Neuronal stem cell (in vitro differentiated cells): Measurements from ENCODE around the gene APBB2.
A peak's percentile ranks its signal among the peaks of the same experiment; 100 is the strongest.

Experiments used
- DNase-seq: peaks from one replicate; pipeline ENCODE4 v3.0.0-alpha.2; 2013; ENCODE audit warnings: low spot score
- H2AFZ ChIP-seq: one replicate; pipeline ENCODE4 v1.6.1; 2013; ENCODE audit warnings: mild to moderate bottlenecking, low read length, inconsistent platforms
- H2AK5ac ChIP-seq: 2 replicates; pipeline ENCODE4 v1.6.1; 2013; ENCODE audit warnings: low read depth, mild to moderate bottlenecking, inconsistent platforms, low read length, moderate library complexity, mixed read lengths
- H2BK120ac ChIP-seq: 2 replicates; pipeline ENCODE4 v1.6.1; 2013; ENCODE audit warnings: low read depth, mild to moderate bottlenecking, inconsistent platforms, low read length, moderate library complexity, mixed read lengths
- H2BK12ac ChIP-seq: one replicate; pipeline ENCODE4 v1.6.1; 2013; ENCODE audit warnings: low read length, inconsistent platforms
- H2BK15ac ChIP-seq: 2 replicates; pipeline ENCODE4 v1.6.1; 2013; ENCODE audit warnings: mild to moderate bottlenecking, low read length, inconsistent platforms, mixed read lengths
- H2BK5ac ChIP-seq: one replicate; pipeline ENCODE4 v1.6.1; 2013; ENCODE audit warnings: inconsistent platforms, mild to moderate bottlenecking, low read length, moderate library complexity
- H3K14ac ChIP-seq: one replicate; pipeline ENCODE4 v1.6.1; 2013; ENCODE audit warnings: low read length, inconsistent platforms
- H3K18ac ChIP-seq: 2 replicates; pipeline ENCODE4 v1.6.1; 2013; ENCODE audit warnings: low read length, inconsistent platforms
- H3K23ac ChIP-seq: 2 replicates; pipeline ENCODE4 v1.6.1; 2013; ENCODE audit warnings: low read depth, mild to moderate bottlenecking, mixed read lengths, low read length, inconsistent platforms; ENCODE audit not compliant: poor library complexity
- H3K27ac ChIP-seq: replicated peaks from 3 replicates; pipeline ENCODE4 v1.5.1; 2013; ENCODE audit warnings: low read length, inconsistent platforms
- H3K27me3 ChIP-seq, 3 experiments: 2 replicates each; pipeline ENCODE4 v1.6.1; 2013; ENCODE audit warnings: low read length in 3 of 3, mild to moderate bottlenecking in 2 of 3, inconsistent platforms in 1 of 3, low read depth in 1 of 3, mixed read lengths in 1 of 3, moderate library complexity in 1 of 3; ENCODE audit not compliant: control insufficient read depth in 3 of 3, insufficient read depth in 3 of 3
- H3K36me3 ChIP-seq, 2 donors: replicated peaks in 1 of 2; 2 replicates each; pipeline ENCODE4 v1.6.1; 2013; ENCODE audit warnings: low read length in 2 of 2; ENCODE audit not compliant: control insufficient read depth in 2 of 2, insufficient read depth in 2 of 2
- H3K4ac ChIP-seq: 2 replicates; pipeline ENCODE4 v1.6.1; 2013; ENCODE audit warnings: inconsistent platforms, mild to moderate bottlenecking, low read length, moderate library complexity
- H3K4me1 ChIP-seq, 2 donors: 1 replicate in 1 of 2; 2 replicates in 1 of 2; pipeline ENCODE4 v1.6.1; 2013; ENCODE audit warnings: low read length in 2 of 2, low read depth in 1 of 2; ENCODE audit not compliant: control insufficient read depth in 2 of 2, insufficient read depth in 1 of 2
- H3K4me2 ChIP-seq: one replicate; pipeline ENCODE4 v1.6.1; 2013; ENCODE audit warnings: mild to moderate bottlenecking, low read length, inconsistent platforms; ENCODE audit not compliant: insufficient read depth, poor library complexity, severe bottlenecking
- H3K4me3 ChIP-seq, 2 donors: 2 replicates each; pipeline ENCODE4 v1.5.1; 2013; ENCODE audit warnings: low read length in 2 of 2, mild to moderate bottlenecking in 2 of 2, inconsistent platforms in 1 of 2, moderate library complexity in 1 of 2
- H3K79me1 ChIP-seq: one replicate; pipeline ENCODE4 v1.6.1; 2013; ENCODE audit warnings: low read depth, mild to moderate bottlenecking, inconsistent platforms, low read length, moderate library complexity
- H3K9ac ChIP-seq: one replicate; pipeline ENCODE4 v1.6.1; 2013; ENCODE audit warnings: mild to moderate bottlenecking, low read depth, low read length, inconsistent platforms; ENCODE audit not compliant: poor library complexity
- H3K9me3 ChIP-seq, 2 donors: replicated peaks in 1 of 2; 2 replicates each; pipeline versions ENCODE3 to v1.6.1; 2013; ENCODE audit warnings: low read length in 2 of 2, mild to moderate bottlenecking in 2 of 2, inconsistent platforms in 1 of 2, low read depth in 1 of 2, mixed read lengths in 1 of 2, moderate library complexity in 1 of 2; ENCODE audit not compliant: control insufficient read depth in 2 of 2, insufficient read depth in 1 of 2
- H4K8ac ChIP-seq: one replicate; pipeline ENCODE4 v1.6.1; 2013; ENCODE audit warnings: low read depth, mild to moderate bottlenecking, inconsistent platforms, low read length, moderate library complexity
- H4K91ac ChIP-seq: one replicate; pipeline ENCODE4 v1.6.1; 2013; ENCODE audit warnings: low read length, low read depth, mild to moderate bottlenecking, inconsistent platforms; ENCODE audit not compliant: poor library complexity
- WGBS, 2 donors: extraction: QIAGEN DNeasy Blood & Tissue Kit; methylation state at CpG; one replicate each; pipeline ENCODE4 v1.1.7; 2013; ENCODE audit warnings: missing lambda C conversion rate in 2 of 2, mixed read lengths in 1 of 2; ENCODE audit not compliant: insufficient read length in 2 of 2, insufficient replicate concordance in 1 of 2; ENCODE audit errors: extremely low coverage in 2 of 2; 5-methylcytosine and 5-hydroxymethylcytosine counted together

Gene APBB2

DNA sequence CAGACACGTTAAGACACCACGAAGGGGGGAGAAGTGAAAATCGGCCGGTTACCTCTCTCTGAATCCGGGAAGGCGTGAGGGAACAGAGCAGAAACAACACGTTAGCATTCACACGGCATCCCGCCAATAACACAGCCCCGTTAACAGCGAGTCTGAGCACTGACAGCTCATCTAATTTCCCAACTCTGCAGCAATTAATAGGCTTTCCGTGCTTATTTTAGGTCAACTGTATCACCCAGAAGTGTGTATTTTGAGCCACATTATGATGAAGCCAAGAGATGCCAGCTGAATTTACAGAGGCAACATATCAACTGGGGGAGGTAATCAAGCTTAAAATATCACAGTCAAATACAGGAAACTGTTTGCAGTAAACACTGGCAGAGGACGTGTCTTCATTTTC lies 372.0 kb downstream of the APBB2 start:
- Histone ChIP-seq H3K9ac (no peak overlapping the region), H3K4me3 (no peak overlapping the region), H2AFZ (no peak overlapping the region), H3K4me1 (peaks cover 7 to 16% of the 10 kb centered on the region in 2 donors), H2BK120ac (no peak overlapping the region), H2BK12ac (no peak overlapping the region), H3K79me1 (peaks cover 3% of the 10 kb centered on the region), H3K23ac (no peak overlapping the region), H3K4me2 (no peak overlapping the region), H3K4ac (no peak overlapping the region), H3K27me3 (no peaks in the 10 kb centered on the region), H2BK15ac (no peak overlapping the region), H4K91ac (no peak overlapping the region), H2BK5ac (no peak overlapping the region), H3K36me3 (peaks cover 0 to 9% of the 10 kb centered on the region in 2 donors), H4K8ac (no peak overlapping the region), H3K27ac (no peak overlapping the region), H3K9me3 (no peaks in the 10 kb centered on the region), H3K14ac (no peak overlapping the region), H2AK5ac (no peak overlapping the region), H3K18ac (no peak overlapping the region)
- WGBS, 2 donors = no CpG with 5 or more reads among the region's 13 CpGs
- DNase-seq = no peak

DNA sequence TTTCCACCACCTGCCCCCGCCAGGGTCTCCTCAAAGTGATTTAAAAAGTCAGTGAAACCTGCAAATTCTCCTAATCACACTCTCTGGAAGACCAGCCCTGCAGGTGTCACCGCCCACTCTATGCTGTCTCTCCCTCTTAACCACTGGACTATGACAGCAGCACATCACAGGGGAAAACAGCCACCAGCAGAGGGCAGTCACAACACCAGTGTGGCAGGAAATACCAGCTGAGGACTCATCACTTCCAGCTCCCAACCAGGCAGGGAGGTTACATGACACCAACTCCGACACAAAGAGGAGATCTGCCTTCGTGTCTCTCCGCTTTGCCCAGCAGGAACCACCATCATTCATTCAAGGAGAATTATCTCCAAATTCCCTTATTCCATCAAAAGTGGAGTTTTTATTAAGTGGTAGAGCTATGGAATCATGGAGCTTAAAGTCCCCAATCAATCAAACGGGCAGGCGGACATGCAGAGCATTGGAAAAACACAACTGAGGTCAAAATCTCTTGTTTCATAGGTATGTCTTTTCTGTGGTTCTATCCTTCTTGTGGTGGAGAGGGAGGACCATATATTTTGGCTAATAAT lies 373.3 kb downstream of the APBB2 start:
- H3K9me3 ChIP-seq = no peaks in the 10 kb centered on the region
- no peak overlapping the region for H3K14ac ChIP-seq
- no peak overlapping the region for H3K27ac ChIP-seq
- no peak overlapping the region for H3K18ac ChIP-seq
- H3K4me3 ChIP-seq = no peak overlapping the region
- H4K91ac ChIP-seq = no peak overlapping the region
- H2AK5ac ChIP-seq = no peak overlapping the region
- no peak overlapping the region for H3K23ac ChIP-seq
- no peak overlapping the region for H3K4me2 ChIP-seq
- H2BK5ac ChIP-seq = no peak overlapping the region
- H2BK120ac ChIP-seq = no peak overlapping the region
- H3K4me1 ChIP-seq = peaks cover 0 to 14% of the 10 kb centered on the region in 2 donors
- H3K79me1 ChIP-seq = peaks cover 5% of the 10 kb centered on the region
- no CpG with 5 or more reads among the region's 7 CpGs for WGBS, 2 donors
- peak; percentile 83 for DNase-seq
- H3K4ac ChIP-seq = no peak overlapping the region
- no peaks in the 10 kb centered on the region for H3K27me3 ChIP-seq
- H3K9ac ChIP-seq = no peak overlapping the region
- no peak overlapping the region for H2BK15ac ChIP-seq
- H3K36me3 ChIP-seq = peaks cover 3 to 20% of the 10 kb centered on the region in 2 donors
- H4K8ac ChIP-seq = no peak overlapping the region
- no peak overlapping the region for H2BK12ac ChIP-seq
- no peak overlapping the region for H2AFZ ChIP-seq

DNA sequence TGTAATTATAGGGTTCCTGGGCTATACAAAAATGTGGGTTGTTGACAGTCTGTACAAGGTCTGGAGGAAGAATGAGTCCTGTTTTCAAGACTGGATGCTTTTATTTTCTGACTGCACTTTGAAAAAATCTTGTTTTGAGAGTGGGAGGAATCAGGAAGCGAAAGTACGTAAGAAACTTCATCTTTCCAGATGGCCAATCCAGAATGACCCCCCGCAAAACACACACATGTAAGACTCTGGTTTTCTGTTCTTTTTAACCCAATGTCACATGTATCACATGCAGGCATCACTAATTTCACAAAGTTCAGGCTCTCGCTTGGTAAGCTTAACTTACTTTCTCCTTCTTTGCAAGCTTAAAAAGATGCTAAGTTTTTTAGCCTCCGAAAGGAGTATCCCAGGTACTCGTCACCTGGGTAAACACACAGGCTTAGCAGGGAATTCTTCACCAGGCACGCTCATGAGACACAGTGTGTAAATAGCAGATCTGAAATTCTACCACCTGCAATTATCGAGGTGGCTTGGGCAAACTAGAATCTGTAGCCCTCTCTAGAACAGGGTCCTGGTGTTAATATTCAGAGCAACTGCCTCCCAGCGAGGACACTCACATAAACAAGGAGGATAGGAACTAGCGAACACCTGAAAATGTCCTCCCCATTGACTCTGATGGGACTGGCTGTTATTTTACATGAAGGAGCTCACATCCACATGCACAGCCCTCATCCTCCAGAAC lies 373.9 kb downstream of the APBB2 start:
- H2BK120ac ChIP-seq = no peak overlapping the region
- no peak overlapping the region for H4K91ac ChIP-seq
- H2AK5ac ChIP-seq = no peak overlapping the region
- WGBS, 2 donors = no CpG with 5 or more reads among the region's 10 CpGs
- H3K4me2 ChIP-seq = no peak overlapping the region
- H2AFZ ChIP-seq = no peak overlapping the region
- peaks cover 3 to 26% of the 10 kb centered on the region in 2 donors for H3K36me3 ChIP-seq
- no peak overlapping the region for H2BK5ac ChIP-seq
- H3K27ac ChIP-seq = no peak overlapping the region
- DNase-seq = no peak
- H3K9me3 ChIP-seq = no peaks in the 10 kb centered on the region
- H2BK12ac ChIP-seq = no peak overlapping the region
- no peak overlapping the region for H3K14ac ChIP-seq
- no peak overlapping the region for H4K8ac ChIP-seq
- peaks cover 5% of the 10 kb centered on the region for H3K79me1 ChIP-seq
- peaks cover 0 to 11% of the 10 kb centered on the region in 2 donors for H3K4me1 ChIP-seq
- no peak overlapping the region for H3K9ac ChIP-seq
- no peak overlapping the region for H2BK15ac ChIP-seq
- no peaks in the 10 kb centered on the region for H3K27me3 ChIP-seq
- no peak overlapping the region for H3K4me3 ChIP-seq
- H3K4ac ChIP-seq = no peak overlapping the region
- H3K23ac ChIP-seq = no peak overlapping the region
- H3K18ac ChIP-seq = no peak overlapping the region

DNA sequence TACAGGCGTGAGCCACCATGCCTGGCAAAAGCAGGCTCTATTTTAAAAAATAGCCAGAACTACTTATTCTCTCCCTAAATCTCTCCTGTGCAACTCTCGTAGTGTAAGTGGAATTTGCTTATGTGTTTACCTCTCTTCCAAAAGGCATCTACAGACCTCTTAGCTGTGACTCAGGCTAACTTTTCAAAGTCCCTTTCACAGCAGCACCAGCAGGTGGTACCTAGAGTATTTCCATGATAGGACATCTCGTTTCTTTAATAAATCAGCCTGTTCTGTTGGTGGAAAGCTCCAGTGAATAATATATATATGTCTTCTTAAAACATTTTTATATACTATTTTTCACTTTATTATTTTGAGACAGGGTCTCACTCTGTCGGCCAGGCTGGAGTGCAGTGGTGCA lies 375.6 kb downstream of the APBB2 start:
- Histone ChIP-seq H3K4me3 (no peak overlapping the region), H3K27ac (no peak overlapping the region), H2BK12ac (no peak overlapping the region), H4K8ac (no peak overlapping the region), H2BK5ac (no peak overlapping the region), H2BK120ac (no peak overlapping the region), H3K23ac (no peak overlapping the region), H3K36me3 (peaks cover 3 to 37% of the 10 kb centered on the region in 2 donors), H2AK5ac (no peak overlapping the region), H3K79me1 (peaks cover 2% of the 10 kb centered on the region), H2AFZ (no peak overlapping the region), H2BK15ac (no peak overlapping the region), H3K18ac (no peak overlapping the region), H3K14ac (no peak overlapping the region), H3K4ac (no peak overlapping the region), H4K91ac (no peak overlapping the region), H3K4me1 (peaks cover 0 to 14% of the 10 kb centered on the region in 2 donors), H3K9me3 (no peaks in the 10 kb centered on the region), H3K27me3 (no peaks in the 10 kb centered on the region), H3K4me2 (no peak overlapping the region), H3K9ac (no peak overlapping the region)
- no peak for DNase-seq
- no CpG with 5 or more reads among the region's 4 CpGs for WGBS, 2 donors
